Epithelial cell of prostate (primary cell): ENCODE data around the gene KRT3.
A peak's percentile ranks its signal among the peaks of the same experiment; 100 is the strongest.
"Not testable (repeated sequence)": the region's sequence is repeated elsewhere in the genome, so short reads cannot be mapped to it uniquely, and the experiment has no call there.

Experiments
- DNase-seq: peaks from one replicate; pipeline ENCODE4 v3.0.0-alpha.2; 2011; ENCODE audit warnings: low read depth, low spot score
- H3K27ac ChIP-seq: fragments of 450-650 bp; 2 replicates; pipeline ENCODE4 v1.5.1; 2017; ENCODE audit warnings: mild to moderate bottlenecking

KRT3 gene

GRCh38 chr12:52799505-52800211, 3.7 kb upstream of the KRT3 start:
- peak overlapping the region; percentile 66 for H3K27ac ChIP-seq
- no peak for DNase-seq

- H3K27ac ChIP-seq: peak overlapping the region; percentile 66
- DNase-seq: peak; percentile 44
Measured at GRCh38 chr12:52798671-52799504, 3.0 kb upstream of the KRT3 start.

GRCh38 chr12:52798003-52798670, 2.2 kb upstream of the KRT3 start:
- H3K27ac ChIP-seq: peak overlapping the region; percentile 66
- no peak for DNase-seq

GRCh38 chr12:52797529-52797894, 1.6 kb upstream of the KRT3 start:
- DNase-seq: no peak
- H3K27ac ChIP-seq: peak overlapping the region; percentile 66

GRCh38 chr12:52796839-52797528, 1.1 kb upstream of the KRT3 start:
- peak overlapping the region; percentile 66 for H3K27ac ChIP-seq
- DNase-seq: no peak

- DNase-seq: no peak
- H3K27ac ChIP-seq: no peak overlapping the region
Measured at GRCh38 chr12:52796429-52796794, 495 bp upstream of the KRT3 start.

GRCh38 chr12:52795332-52795674, 614 bp downstream of the KRT3 start:
- not testable (repeated sequence) for DNase-seq, H3K27ac ChIP-seq

GRCh38 chr12:52794479-52795331, 1.2 kb downstream of the KRT3 start:
- no peak overlapping the region for H3K27ac ChIP-seq
- DNase-seq: no peak

- no peak overlapping the region for H3K27ac ChIP-seq
- DNase-seq: no peak
Measured at GRCh38 chr12:52792185-52793029, 3.5 kb downstream of the KRT3 start.

GRCh38 chr12:52791271-52792184, 4.4 kb downstream of the KRT3 start:
- no peak overlapping the region for H3K27ac ChIP-seq
- DNase-seq: no peak

- no peak for DNase-seq
Measured at GRCh38 chr12:52790427-52791270, 5.3 kb downstream of the KRT3 start.

GRCh38 chr12:52789637-52790426, 6.1 kb downstream of the KRT3 start:
- H3K27ac ChIP-seq: no peak overlapping the region
- DNase-seq: no peak

More at GRCh38 chr12:52790427-52791270, 5.3 kb downstream of the KRT3 start:
- H3K27ac ChIP-seq: no peak overlapping the region

GRCh38 chr12:52788876-52789636, 6.9 kb downstream of the KRT3 start:
- DNase-seq: no peak
- H3K27ac ChIP-seq: no peak overlapping the region

GRCh38 chr12:52788192-52788875, 7.6 kb downstream of the KRT3 start:
- H3K27ac ChIP-seq: no peak overlapping the region
- DNase-seq: no peak
